ENCODE measurements around the gene SIKE1. TPM values are rescaled to one million over a fixed set of nuclear protein-coding genes. Genes with fewer than 3 reads are reported as not detected.

Gene SIKE1
- total RNA-seq, 1 experiment from 2014 or later = 60.7 TPM

DNA sequence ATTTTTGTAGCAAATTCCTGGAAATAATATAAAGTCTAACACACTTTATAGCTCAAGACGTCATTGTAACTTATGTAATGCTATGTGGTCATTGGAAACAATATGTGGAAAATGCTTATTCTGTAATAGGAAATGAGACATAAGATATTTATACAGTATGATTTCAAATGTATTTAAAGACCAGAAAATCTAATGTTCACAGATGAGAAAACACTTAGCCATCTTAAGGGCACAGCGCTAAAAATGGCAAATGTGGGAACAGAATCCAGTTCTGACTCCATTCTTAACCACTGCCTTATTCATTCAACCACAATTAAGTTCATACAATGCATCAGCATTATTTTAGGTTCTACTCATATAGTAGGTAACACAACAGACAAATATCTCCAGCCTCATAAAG, 35.2 kb downstream of the SIKE1 start:
- BruUV-seq (replicated peaks) = no TSS peak
- Histone ChIP-seq H3K4me1 (ENCODE audit: control insufficient read depth in 1 of 2, insufficient read depth in 2 of 2, low read length in 2 of 2) (no peaks in the 10 kb centered on the region), H3K9me3 (ENCODE audit: control insufficient read depth in 1 of 2, insufficient read depth in 1 of 2, low read depth in 1 of 2, low read length in 2 of 2) (no peaks in the 10 kb centered on the region), H3K79me2 (ENCODE audit: insufficient read depth, low read length) (peaks cover 100% of the 10 kb centered on the region), H3K27ac (ENCODE audit: low read depth, low read length) (no peak overlapping the region), H3K4me3 (replicated peaks in 1 of 2; ENCODE audit: low read depth in 1 of 2, low read length in 2 of 2) (no peak overlapping the region), H3K9ac (ENCODE audit: low read length) (no peak overlapping the region), H4K20me1 (ENCODE audit: insufficient read depth) (peaks cover 62% of the 10 kb centered on the region; the same call in 1 of the 2 replicates), H3K36me3 (ENCODE audit: control insufficient read depth in 1 of 2, insufficient read depth in 2 of 2, low read length in 2 of 2) (peaks cover 46 to 51% of the 10 kb centered on the region in 2 experiments), H2AFZ (ENCODE audit: low read depth, low read length, poor library complexity, severe bottlenecking) (no peak overlapping the region), H3K4me2 (ENCODE audit: low read length) (no peak overlapping the region), H3K27me3 (ENCODE audit: insufficient read depth, low read length) (no peaks in the 10 kb centered on the region), H3K9me2 (ENCODE audit: insufficient read depth) (no peaks in the 10 kb centered on the region)
- ChIA-PET CTCF (no interaction called here), RAD21 (ENCODE audit: low non-redundant PET in 1 of 2, low total read pairs in 2 of 2, uncharacterized antibody in 2 of 2, unreplicated experiment in 2 of 2) (no interaction called here), POLR2A (no interaction called here)
- ATAC-seq (no peak), DNase-seq (ENCODE audit: low read depth, low spot score) (no peak)
- intact Hi-C loops (cut with micrococcal nuclease) = no loop called here
- TF ChIP-seq EZH2 (IDR thresholded peaks at IDR 0.05) = no peak
- TF ChIP-seq, protein P1, sequence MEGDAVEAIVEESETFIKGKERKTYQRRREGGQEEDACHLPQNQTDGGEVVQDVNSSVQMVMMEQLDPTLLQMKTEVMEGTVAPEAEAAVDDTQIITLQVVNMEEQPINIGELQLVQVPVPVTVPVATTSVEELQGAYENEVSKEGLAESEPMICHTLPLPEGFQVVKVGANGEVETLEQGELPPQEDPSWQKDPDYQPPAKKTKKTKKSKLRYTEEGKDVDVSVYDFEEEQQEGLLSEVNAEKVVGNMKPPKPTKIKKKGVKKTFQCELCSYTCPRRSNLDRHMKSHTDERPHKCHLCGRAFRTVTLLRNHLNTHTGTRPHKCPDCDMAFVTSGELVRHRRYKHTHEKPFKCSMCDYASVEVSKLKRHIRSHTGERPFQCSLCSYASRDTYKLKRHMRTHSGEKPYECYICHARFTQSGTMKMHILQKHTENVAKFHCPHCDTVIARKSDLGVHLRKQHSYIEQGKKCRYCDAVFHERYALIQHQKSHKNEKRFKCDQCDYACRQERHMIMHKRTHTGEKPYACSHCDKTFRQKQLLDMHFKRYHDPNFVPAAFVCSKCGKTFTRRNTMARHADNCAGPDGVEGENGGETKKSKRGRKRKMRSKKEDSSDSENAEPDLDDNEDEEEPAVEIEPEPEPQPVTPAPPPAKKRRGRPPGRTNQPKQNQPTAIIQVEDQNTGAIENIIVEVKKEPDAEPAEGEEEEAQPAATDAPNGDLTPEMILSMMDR (IDR thresholded peaks at IDR 0.05 in 2 of 3, conservative IDR thresholded peaks at IDR 0.05 in 1 of 3; ENCODE audit: borderline replicate concordance in 1 of 3, insufficient read depth in 1 of 3, low read depth in 2 of 3, low read length in 2 of 3) = no peak
- TF ChIP-seq RAD21 (IDR thresholded peaks at IDR 0.05; ENCODE audit: low read depth) = no peak

DNA sequence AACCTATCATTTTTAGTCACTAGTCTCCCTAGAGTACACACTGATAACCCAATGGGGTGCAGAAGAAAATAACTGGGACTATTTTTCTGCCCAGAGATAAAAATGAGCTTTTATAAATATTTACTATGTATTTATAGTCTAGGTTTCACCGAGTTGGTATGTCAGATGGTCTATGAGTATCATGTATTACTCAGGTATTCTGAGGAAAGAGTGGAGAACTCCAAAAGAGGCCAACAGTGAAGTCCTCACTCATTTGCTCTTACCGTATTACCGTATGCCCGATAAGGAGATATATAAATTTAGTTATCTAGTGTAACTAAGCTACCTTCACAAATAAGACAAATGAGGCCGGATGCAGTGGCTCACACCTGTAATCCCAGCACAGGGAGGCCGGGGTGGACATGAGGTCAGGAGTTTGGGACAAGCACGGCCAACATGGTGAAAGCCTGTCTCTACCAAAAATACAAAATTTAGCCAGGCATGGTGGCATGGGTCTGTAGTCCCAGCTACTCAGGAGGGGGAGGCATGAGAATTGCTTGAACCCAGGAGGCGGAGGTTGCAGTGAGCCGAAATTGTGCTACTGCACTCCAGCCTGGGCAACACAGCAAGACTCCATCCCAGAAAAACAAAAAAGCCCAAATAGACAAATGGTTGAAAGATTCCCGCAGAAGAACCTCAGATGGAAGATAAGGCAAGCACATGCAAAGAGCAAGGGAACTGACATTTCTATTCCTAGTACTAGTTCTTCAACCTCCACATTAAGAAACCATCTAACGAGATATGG, 38.3 kb downstream of the SIKE1 start:
- RAD21 ChIA-PET (ENCODE audit: low non-redundant PET in 1 of 2, low total read pairs in 2 of 2, uncharacterized antibody in 2 of 2, unreplicated experiment in 2 of 2) = no interaction called here
- no peak overlapping the region for H3K4me2 ChIP-seq (ENCODE audit: low read length)
- H3K4me1 ChIP-seq (ENCODE audit: control insufficient read depth in 1 of 2, insufficient read depth in 2 of 2, low read length in 2 of 2) = no peaks in the 10 kb centered on the region
- H3K9me3 ChIP-seq (ENCODE audit: control insufficient read depth in 1 of 2, insufficient read depth in 1 of 2, low read depth in 1 of 2, low read length in 2 of 2) = no peaks in the 10 kb centered on the region
- no peak overlapping the region for H3K27ac ChIP-seq (ENCODE audit: low read depth, low read length)
- intact Hi-C loops (cut with micrococcal nuclease) = no loop called here
- peaks cover 100% of the 10 kb centered on the region for H3K79me2 ChIP-seq (ENCODE audit: insufficient read depth, low read length)
- H2AFZ ChIP-seq (ENCODE audit: low read depth, low read length, poor library complexity, severe bottlenecking) = no peak overlapping the region
- H3K36me3 ChIP-seq (ENCODE audit: control insufficient read depth in 1 of 2, insufficient read depth in 2 of 2, low read length in 2 of 2) = peaks cover 46 to 50% of the 10 kb centered on the region in 2 experiments
- POLR2A ChIA-PET = no interaction called here
- no peak overlapping the region for H3K9ac ChIP-seq (ENCODE audit: low read length)
- CTCF ChIA-PET = no interaction called here
- H3K4me3 ChIP-seq (replicated peaks in 1 of 2; ENCODE audit: low read depth in 1 of 2, low read length in 2 of 2) = no peak overlapping the region
- TF ChIP-seq, protein P2, sequence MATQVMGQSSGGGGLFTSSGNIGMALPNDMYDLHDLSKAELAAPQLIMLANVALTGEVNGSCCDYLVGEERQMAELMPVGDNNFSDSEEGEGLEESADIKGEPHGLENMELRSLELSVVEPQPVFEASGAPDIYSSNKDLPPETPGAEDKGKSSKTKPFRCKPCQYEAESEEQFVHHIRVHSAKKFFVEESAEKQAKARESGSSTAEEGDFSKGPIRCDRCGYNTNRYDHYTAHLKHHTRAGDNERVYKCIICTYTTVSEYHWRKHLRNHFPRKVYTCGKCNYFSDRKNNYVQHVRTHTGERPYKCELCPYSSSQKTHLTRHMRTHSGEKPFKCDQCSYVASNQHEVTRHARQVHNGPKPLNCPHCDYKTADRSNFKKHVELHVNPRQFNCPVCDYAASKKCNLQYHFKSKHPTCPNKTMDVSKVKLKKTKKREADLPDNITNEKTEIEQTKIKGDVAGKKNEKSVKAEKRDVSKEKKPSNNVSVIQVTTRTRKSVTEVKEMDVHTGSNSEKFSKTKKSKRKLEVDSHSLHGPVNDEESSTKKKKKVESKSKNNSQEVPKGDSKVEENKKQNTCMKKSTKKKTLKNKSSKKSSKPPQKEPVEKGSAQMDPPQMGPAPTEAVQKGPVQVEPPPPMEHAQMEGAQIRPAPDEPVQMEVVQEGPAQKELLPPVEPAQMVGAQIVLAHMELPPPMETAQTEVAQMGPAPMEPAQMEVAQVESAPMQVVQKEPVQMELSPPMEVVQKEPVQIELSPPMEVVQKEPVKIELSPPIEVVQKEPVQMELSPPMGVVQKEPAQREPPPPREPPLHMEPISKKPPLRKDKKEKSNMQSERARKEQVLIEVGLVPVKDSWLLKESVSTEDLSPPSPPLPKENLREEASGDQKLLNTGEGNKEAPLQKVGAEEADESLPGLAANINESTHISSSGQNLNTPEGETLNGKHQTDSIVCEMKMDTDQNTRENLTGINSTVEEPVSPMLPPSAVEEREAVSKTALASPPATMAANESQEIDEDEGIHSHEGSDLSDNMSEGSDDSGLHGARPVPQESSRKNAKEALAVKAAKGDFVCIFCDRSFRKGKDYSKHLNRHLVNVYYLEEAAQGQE (IDR thresholded peaks at IDR 0.05; ENCODE audit: low read depth) = no peak
- ATAC-seq (no peak), DNase-seq (ENCODE audit: low read depth, low spot score) (no peak)
- BruUV-seq (replicated peaks) = no TSS peak
- H4K20me1 ChIP-seq (ENCODE audit: insufficient read depth) = peaks cover 52% of the 10 kb centered on the region; the same call in 1 of the 2 replicates
- H3K27me3 ChIP-seq (ENCODE audit: insufficient read depth, low read length) = no peaks in the 10 kb centered on the region
- H3K9me2 ChIP-seq (ENCODE audit: insufficient read depth) = no peaks in the 10 kb centered on the region

Measured in HCT116 (cell line).